CD4-positive, alpha-beta T cell treated with Interleukin-17A for 4 hours (primary cell): Measurements from ENCODE around the gene ADAMTS1.

Experiments used
- DNase-seq: peaks from one replicate; pipeline ENCODE4 v3.0.0-alpha.2; 2020; ENCODE audit warnings: mixed read lengths

The ADAMTS1 gene

DNA sequence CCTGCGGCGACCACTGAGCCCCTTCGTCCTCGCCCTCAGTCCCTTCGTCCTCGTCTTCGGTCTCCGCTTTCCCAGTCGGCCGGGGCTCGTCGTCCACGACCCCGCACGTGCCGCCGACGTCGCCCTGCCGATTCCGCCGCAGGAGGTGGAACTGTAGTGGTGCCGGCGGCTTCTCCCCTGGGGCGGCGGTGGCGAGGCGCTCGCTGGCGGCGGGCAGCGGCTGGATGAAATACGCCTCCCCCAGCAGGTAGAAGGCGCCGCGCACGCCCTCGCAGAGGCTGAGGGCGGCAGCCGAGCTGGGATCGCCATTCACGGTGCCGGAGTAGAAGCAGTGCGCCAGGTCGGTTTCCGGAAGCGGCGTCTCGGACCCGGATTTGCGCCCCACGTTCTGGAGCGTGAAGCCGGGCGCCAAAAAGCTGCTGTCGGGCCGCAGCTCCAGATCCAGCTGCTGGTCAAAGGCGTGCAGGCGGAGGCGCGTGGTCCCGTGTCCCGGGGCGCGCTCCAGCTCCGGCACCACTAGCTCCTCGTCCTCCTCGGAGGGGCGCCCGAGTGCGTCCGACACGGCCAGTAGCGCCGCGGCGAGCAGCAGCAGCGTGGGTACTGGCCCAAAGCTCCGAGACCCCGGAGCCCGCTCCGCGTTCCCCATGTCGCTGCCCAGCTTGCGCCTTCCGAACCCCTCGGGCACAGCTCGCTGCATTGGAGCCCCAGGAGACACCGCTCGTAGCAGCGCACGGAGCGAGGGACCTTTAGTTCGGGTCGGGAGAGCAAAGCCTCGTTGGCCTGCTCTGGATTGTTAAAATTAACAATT lies 747 bp downstream of the ADAMTS1 start:
- DNase-seq: no peak

GRCh38 chr21:26843933-26844257 lies 1.3 kb downstream of the ADAMTS1 start:
- no peak for DNase-seq

DNA sequence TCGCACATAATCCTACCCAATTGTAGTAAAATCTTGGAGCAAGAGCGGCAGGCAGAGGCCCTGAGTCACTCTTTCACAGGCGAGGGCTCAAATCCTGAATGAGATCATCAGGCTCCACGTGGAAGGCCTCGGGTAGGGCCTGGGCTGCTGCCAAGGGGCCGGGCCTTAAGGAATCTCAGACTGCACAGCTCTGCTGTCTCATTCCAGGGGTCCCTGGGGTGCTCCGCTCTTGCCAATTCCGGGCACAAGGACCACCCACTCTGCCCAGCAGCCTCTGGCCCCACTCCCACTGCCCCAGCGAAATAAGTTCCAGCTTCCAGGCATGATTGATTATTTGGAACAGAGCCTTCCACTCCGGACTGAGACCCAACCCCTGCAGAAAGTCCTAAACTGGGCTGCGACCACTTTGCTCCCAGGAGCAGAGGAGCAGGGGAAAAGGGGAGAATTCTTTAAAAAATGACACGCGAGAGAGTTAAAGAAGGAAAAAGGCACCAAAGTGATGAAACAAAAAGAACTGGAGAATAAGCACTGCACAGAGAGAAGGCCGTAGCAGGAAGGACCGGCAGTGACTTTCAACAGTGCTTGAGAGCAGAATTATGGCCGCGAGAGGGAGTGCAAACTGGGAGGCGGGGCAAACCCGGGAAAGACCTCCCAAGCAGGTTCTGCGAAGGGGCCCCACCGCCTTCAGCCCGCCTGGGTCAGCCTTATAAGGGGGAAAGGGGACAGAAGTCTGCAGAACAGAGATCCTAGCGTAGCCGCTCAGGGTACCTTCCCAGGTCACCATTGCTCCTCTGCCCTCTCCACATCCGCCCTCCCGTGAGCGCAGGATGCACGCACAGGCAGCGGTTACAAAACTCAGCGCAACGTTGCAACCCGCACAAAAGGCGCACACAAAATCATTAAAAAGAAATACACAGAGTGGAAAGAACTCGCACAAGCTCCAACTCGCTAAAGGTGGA lies 2.0 kb downstream of the ADAMTS1 start:
- DNase-seq: peak; percentile 6

GRCh38 chr21:26842300-26842699 lies 2.9 kb downstream of the ADAMTS1 start:
- no peak for DNase-seq

DNA sequence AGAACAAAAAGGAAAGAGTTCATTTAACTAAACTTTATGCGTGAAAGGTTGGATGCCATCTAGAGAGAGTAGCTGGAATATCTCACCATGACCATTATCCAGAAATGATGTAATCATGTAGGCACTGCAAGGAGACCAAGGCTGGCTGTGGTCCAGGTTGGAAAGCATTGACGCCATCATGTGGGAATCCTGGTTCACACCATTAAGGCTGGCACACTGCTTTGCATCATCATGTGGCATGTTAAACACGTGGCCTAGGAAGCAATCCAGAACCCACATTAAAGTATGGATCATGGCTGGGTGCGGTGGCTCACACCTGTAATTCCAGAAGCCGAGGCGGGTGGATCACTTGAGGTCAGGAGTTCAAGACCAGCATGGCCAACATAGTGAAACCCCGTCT lies 4.3 kb downstream of the ADAMTS1 start:
- no peak for DNase-seq

DNA sequence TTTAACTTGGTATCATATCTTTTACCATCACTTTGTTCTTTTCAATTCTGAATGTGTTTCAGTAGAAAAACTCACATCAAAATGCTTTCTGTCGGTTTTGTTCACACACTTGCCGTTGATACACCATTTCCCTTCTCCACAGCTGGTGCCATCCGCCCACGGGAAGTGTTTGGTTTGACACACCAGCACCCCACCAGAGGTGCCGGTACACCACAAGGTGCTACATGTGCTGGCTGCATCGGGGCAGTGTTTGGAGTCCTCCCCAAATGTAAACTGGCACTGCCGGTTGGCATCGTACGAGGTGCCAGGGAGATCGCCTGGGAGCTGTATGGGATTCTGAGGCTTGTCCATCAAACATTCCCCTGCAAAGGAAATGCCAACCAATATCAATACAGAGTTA lies 5.0 kb downstream of the ADAMTS1 start:
- DNase-seq: peak; percentile 13

DNA sequence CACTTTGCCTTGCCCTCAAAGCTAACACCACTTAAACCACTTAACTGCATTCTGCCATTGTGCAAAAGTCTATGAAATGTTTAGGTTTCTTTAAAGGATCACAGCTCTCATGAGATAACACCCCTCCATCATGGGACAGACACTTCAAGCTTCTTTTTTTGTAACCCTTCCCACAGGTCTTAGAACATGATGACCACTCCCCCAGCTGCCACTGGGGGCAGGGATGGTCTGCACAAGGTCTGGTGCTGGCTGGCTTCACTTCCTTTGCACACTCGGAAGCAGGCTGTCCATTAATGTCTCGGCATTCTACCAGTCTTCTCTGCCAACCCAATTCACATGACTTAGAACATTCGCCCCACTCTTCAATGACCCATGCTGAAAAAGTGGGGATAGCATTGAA lies 7.7 kb downstream of the ADAMTS1 start:
- no peak for DNase-seq

DNA sequence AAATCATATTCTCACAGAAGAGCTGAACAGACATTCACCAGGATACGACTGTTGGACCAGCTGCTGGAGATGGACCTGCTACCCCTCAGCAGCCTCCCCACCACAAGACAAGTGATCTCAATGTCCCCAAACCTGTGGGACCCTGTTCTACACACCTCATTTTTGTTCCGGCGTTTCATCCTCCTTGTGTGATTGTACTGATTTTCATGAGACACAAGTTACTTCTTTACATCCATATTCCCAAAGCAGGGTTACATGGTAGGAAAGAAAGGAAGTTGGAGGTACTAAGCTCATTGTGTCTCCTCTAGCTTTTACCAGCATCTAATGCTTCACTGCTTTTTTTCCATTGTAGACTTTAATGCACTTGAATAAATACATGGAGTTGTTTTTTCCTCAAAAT lies 8.7 kb downstream of the ADAMTS1 start:
- DNase-seq: no peak

DNA sequence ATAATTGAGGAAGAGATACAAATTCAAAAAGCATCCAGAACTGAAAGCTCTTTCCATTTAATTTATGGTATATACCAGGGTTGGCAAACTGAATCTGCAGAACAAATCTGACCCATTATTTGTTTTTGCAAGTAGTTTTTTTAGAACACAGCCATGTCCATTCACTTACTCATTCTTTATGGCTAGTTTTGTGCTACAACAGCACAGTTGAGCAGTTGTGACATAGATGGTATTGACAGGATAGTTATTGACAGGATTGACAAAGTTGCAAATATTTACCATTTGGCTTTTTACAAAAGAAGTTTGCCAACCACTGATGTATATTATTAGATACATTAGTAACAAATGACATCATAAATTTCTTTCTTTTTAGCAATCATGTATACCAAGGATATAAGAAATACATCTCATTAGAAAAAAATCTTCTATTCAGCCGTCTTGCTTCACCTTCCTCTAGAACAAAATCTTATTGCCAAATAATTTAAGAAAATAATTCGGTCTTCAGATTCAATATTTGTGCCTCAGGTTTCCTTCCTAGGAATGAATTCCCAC lies 9.4 kb downstream of the ADAMTS1 start:
- DNase-seq: no peak

DNA sequence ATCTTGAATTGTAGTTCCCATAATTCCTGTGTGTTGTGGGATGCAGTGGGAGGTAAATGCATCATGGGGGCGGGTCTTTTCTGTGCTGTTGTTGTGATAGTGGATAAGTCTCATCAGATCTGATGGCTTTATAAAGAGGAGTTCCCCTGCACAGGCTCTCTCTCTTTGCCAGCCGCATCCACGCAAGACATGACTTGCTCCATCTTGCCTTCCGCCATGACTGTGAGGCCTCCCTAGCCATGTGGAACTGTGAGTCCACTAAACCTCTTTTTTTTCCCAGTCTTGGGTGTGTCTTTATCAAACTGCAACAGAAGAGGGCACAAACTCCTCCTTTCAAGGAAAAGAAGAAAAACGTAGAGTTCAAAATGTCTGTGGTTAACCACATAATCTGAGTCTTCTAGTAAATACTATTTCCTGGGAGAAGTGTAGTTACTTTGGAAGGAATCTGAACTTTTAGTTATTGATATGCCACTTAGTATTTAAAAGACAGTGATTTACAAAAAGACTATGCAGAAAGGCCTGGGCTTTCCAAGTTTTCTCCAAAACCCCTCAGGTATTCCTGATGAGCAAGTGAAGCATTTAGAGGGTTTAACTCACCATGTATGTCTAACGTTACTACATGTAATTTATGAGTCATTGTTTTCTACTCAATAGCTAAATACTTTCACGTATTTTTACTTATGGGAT lies 10.0 kb downstream of the ADAMTS1 start:
- no peak for DNase-seq

DNA sequence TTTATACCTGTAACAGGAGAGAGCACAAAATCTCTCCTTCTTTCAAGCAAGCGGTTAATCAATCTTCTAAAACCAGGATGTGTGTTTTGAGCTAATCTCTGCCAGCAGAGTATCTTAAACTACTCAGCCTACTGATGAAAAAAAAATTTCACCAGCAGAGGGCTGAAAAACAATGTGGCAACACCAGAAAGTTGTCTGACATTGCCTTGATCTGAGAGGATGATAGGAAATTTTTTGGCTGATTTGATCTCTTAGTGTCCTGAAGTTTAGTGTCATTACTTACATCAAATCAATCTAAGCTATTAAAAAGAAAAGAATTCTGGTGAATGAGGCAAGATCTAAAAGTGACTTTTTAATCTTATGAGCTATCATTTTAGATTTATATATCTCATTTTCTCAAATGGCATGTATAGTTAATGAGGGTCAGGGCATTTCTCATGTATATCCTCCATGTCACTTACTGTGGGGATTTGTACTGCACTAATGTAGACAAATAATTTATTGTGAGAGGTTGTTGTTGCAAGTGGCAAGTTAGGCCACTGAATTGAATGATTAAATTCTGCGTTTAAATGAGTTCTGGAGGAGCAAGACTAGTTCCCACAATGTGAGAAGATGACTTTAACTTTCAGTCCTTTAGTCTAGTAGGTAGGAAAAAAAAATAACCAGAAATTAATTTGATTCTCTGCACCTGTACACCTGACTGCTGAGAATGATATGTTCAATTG lies 10.9 kb downstream of the ADAMTS1 start:
- no peak for DNase-seq

DNA sequence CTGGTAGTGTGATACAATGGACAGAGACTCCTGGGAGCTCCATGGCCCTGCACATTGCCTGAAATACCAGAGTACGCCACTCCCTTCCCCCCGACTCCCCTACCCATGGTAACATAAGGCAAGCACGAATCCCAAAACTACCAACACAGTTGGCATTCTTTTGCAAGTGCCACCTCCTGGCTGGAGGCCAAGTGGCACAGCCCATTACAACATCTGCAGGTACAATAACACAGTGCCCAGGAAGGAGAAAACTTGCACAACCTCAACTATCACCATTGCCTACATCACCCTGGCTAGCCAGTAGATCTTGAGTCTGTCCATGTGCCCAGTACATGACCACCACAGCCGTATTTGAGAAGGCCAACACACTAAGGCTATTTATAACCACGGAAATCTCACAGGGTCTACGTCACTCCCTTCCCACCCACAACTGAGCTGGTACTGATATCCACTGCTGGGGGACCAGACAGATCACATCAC lies 11.7 kb downstream of the ADAMTS1 start:
- no peak for DNase-seq

- DNase-seq: no peak
Measured at GRCh38 chr21:26833011-26833410, 12.2 kb downstream of the ADAMTS1 start.

DNA sequence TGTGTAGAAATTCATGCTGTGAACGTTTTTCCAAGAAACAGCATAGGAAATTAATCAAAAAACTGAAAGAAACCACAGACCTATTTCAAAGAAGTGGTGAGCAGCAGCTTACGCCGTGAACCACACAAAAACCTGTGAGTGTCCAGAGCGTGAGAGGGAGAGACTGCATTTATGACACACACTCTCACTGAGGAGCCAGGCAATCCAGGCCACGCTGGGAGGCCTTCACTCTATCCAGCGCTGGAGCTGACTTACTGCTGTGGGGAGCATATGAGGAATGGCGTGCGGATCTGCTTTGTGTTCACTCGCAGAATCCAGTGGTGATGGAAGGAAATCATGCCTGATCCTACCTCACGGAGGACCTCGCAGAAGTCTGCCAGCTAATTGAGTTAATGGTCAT lies 12.7 kb downstream of the ADAMTS1 start:
- DNase-seq: no peak

GRCh38 chr21:26826801-26827200 lies 18.4 kb downstream of the ADAMTS1 start:
- DNase-seq: no peak

- DNase-seq: no peak
Measured at GRCh38 chr21:26820509-26820908, 24.7 kb downstream of the ADAMTS1 start.

GRCh38 chr21:26819740-26820324 lies 25.4 kb downstream of the ADAMTS1 start:
- DNase-seq: no peak

DNA sequence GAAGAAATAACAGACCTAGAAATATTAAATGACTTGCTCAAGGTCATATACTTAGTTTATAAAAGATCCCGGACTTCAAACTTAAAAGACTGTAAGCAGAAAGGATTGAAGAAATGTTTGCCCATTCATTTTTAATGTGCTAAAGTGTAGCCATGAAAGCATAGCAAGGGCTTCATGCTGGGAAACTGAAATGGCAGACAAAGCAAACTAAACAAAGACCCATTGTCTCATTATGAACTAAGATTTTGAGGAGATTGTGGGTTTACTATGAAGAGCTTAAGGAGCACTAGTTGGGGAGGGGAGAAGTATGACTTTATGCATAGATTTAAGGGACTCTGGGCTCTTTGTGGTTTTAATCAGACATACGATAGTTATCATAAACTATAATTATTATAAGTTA lies 26.3 kb downstream of the ADAMTS1 start:
- DNase-seq: no peak

GRCh38 chr21:26815197-26815596 lies 30.0 kb downstream of the ADAMTS1 start:
- DNase-seq: no peak

- no peak for DNase-seq
Measured at GRCh38 chr21:26814386-26814785, 30.8 kb downstream of the ADAMTS1 start.

GRCh38 chr21:26813426-26813998 lies 31.7 kb downstream of the ADAMTS1 start:
- DNase-seq: no peak

- DNase-seq: no peak
Measured at GRCh38 chr21:26812173-26812572, 33.0 kb downstream of the ADAMTS1 start.
